Progenitor cell of endocrine pancreas (in vitro differentiated cells): ENCODE data around the gene ANKMY1. TPM values are rescaled to one million over a fixed set of nuclear protein-coding genes. Genes with fewer than 3 reads are reported as not detected.

Experiments
- DNase-seq: peaks from one replicate; pipeline ENCODE4 v3.0.0; 2021; ENCODE audit warnings: low spot score; ENCODE audit not compliant: unreplicated experiment
- H3K27ac Mint-ChIP-seq: 2 replicates; pipeline ENCODE4 v1.8.0; 2021; ENCODE audit warnings: mild to moderate bottlenecking, moderate library complexity, mixed read lengths
- H3K27me3 Mint-ChIP-seq: 2 replicates; pipeline ENCODE4 v1.8.0; 2021; ENCODE audit warnings: mixed read lengths
- H3K36me3 Mint-ChIP-seq: 2 replicates; pipeline ENCODE4 v1.8.0; 2022; ENCODE audit warnings: mixed read lengths; ENCODE audit not compliant: insufficient read depth
- H3K4me1 Mint-ChIP-seq: 2 replicates; pipeline ENCODE4 v1.8.0; 2021; ENCODE audit warnings: low read depth, mixed read lengths
- H3K4me3 Mint-ChIP-seq: 2 replicates; pipeline ENCODE4 v1.8.0; 2021; ENCODE audit warnings: low read depth, mild to moderate bottlenecking, moderate library complexity, mixed read lengths
- H3K9me3 Mint-ChIP-seq: 2 replicates; pipeline ENCODE4 v1.8.0; 2021; ENCODE audit warnings: low read depth, mixed read lengths
- CTCF ChIP-seq: fragments of 200-600 bp; sonication (generic); IDR thresholded peaks from one replicate; pipeline ENCODE4 v1.5.0; 2021; ENCODE audit warnings: antibody characterized with exemption, mild to moderate bottlenecking; ENCODE audit not compliant: unreplicated experiment
- total RNA-seq: library from RNA; stranded (reverse); gene quantifications from 2 replicates; pipeline ENCODE4 v1.2.1, GENCODE V29; 2021

The ANKMY1 gene
- total RNA-seq, 1 donor from 2014 or later = 29.2 TPM

GRCh38 chr2:240578110-240578450, 20.3 kb upstream of the ANKMY1 start:
- Mint-ChIP-seq H3K4me1 (peaks cover 3% of the 10 kb centered on the region), H3K9me3 (no peaks in the 10 kb centered on the region), H3K36me3 (peaks cover 7% of the 10 kb centered on the region), H3K4me3 (no peak overlapping the region), H3K27me3 (no peaks in the 10 kb centered on the region), H3K27ac (no peak overlapping the region)
- TF ChIP-seq CTCF = no peak
- no peak for DNase-seq

DNA sequence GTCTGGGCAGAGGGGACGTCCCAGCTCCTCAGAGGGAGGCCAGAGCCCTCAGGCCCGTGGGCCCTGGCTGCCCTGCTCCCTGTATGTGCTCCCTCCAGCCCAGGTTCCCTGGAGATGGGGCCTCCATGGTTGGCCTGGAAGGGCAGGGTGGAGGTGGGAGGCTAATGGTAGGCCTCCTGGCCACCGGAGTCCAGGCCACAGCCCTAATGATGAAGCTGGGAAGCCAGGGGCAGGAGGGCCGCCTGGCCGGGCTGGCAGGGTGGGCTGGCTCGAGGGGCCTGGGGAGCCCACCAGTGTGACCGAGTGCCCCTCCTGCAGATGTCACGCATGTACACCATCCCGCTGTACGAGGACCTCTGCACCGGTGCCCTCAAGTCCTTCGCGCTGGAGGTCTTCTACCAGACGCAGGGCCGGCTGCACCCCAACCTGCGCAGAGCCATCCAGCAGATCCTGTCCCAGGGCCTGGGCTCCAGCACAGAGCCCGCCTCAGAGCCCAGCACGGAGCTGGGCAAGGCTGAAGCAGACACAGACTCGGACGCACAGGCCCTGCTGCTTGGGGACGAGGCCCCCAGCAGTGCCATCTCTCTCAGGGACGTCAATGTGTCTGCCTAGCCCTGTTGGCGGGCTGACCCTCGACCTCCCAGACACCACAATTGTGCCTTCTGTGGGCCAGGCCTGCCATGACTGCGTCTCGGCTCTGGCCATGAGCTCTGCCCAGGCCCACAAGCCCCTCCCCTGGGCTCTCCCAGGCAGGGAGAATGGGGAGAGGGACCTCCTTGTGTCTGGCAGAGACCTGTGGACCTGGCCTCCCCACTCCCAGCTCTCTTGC, 19.7 kb upstream of the ANKMY1 start:
- no peaks in the 10 kb centered on the region for H3K27me3 Mint-ChIP-seq
- DNase-seq = no peak
- H3K9me3 Mint-ChIP-seq = no peaks in the 10 kb centered on the region
- H3K36me3 Mint-ChIP-seq = peaks cover 7% of the 10 kb centered on the region
- H3K27ac Mint-ChIP-seq = no peak overlapping the region
- peaks cover 3% of the 10 kb centered on the region for H3K4me1 Mint-ChIP-seq
- no peak for TF ChIP-seq CTCF
- H3K4me3 Mint-ChIP-seq = no peak overlapping the region

DNA sequence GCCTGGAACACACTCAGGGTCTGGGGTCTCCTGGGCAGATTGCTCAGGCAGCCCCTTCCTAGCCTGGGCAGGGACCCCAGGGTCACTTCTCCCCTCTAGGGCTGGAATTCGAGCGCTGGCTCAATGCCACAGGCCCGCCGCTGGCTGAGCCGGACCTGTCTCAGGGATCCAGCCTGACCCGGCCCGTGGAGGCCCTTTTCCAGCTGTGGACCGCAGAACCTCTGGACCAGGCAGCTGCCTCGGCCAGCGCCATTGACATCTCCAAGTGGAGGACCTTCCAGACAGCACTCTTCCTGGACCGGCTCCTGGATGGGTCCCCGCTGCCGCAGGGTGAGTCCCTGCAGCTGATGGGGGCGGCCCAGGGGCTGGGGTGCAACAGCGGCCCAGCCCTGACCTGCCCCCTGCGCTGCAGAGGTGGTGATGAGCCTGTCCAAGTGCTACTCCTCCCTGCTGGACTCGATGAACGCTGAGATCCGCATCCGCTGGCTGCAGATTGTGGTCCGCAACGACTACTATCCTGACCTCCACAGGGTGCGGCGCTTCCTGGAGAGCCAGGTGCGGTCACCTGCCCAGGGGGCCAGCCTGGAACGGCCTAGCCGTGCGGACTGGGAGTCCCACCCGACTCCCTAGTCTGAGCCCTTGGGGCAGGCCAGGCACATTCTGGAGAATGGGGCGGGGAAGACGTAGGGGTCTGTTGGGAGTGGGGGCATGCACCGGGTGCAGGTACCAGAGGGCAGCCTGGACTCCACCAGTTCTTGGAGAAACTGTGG, 18.8 kb upstream of the ANKMY1 start:
- Mint-ChIP-seq H3K27me3 (no peaks in the 10 kb centered on the region), H3K4me3 (no peak overlapping the region), H3K36me3 (peaks cover 4% of the 10 kb centered on the region), H3K4me1 (peaks cover 3% of the 10 kb centered on the region), H3K27ac (no peak overlapping the region), H3K9me3 (no peaks in the 10 kb centered on the region)
- no peak for TF ChIP-seq CTCF
- no peak for DNase-seq

DNA sequence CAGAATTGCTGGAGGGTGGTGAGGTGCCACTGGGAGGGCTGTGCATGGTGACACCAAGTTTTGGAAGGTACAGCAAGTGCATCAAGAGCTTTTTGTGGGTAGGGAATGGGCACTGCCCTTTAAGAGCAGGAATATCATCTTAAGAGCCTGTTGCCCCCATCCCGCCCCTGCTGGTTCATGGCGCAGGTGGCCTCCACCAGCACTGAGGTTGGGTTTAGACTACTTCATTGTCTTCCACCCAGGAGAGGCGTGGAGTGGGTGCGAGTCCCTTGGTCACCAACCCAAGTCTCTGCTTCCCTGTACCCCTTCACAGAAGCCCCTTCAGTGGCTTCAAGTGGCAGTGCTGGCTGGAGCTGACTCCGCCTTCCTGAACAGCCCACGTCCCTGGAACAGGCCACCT, 18.2 kb upstream of the ANKMY1 start:
- Mint-ChIP-seq H3K9me3 (no peaks in the 10 kb centered on the region), H3K27me3 (no peaks in the 10 kb centered on the region), H3K36me3 (peaks cover 3% of the 10 kb centered on the region), H3K27ac (no peak overlapping the region), H3K4me1 (peaks cover 3% of the 10 kb centered on the region), H3K4me3 (no peak overlapping the region)
- no peak for TF ChIP-seq CTCF
- no peak for DNase-seq

- no peak for TF ChIP-seq CTCF
- Mint-ChIP-seq H3K9me3 (no peaks in the 10 kb centered on the region), H3K27me3 (no peaks in the 10 kb centered on the region), H3K4me1 (peaks cover 3% of the 10 kb centered on the region), H3K4me3 (no peak overlapping the region), H3K36me3 (peaks cover 1% of the 10 kb centered on the region), H3K27ac (no peak overlapping the region)
- DNase-seq = no peak
These were observed 17.5 kb upstream of the ANKMY1 start for GRCh38 chr2:240575101-240575965.
